ENCODE measurements around the gene RABGEF1.

- TF ChIP-seq CTCF (IDR thresholded peaks at IDR 0.05) (no peak), POLR2A (IDR thresholded peaks at IDR 0.05) (no peak)
These were observed 16.4 kb downstream of the RABGEF1 start for GRCh38 chr7:66756889-66757288.

Measured in testis (tissue), 2 donors.